DND-41 (cell line): ENCODE results near the gene GANAB.
"Not testable (repeated sequence)": the region's sequence is repeated elsewhere in the genome, so short reads cannot be mapped to it uniquely, and the experiment has no call there.

Source experiments
- ATAC-seq: fragments of 200-7000 bp; cut with Tn5 transposase; 3 replicates; pipeline ENCODE4 v1.9.1; 2021; ENCODE audit warnings: low read depth; ENCODE audit not compliant: insufficient read depth
- DNase-seq: peaks from one replicate; pipeline ENCODE4 v3.0.0-alpha.2; 2020
- H2AFZ ChIP-seq: 2 replicates; pipeline ENCODE4 v1.6.0; 2012; ENCODE audit warnings: low read depth, low read length
- H3K27ac ChIP-seq: 2 replicates; pipeline ENCODE4 v1.5.1; 2012; ENCODE audit warnings: low read length, inconsistent platforms
- H3K27me3 ChIP-seq: fragments of 200-600 bp; sonication (generic); 2 replicates; pipeline ENCODE4 v1.6.0; 2012; ENCODE audit warnings: low read length, mild to moderate bottlenecking, inconsistent platforms; ENCODE audit not compliant: insufficient read depth, poor library complexity
- H3K36me3 ChIP-seq: 2 replicates; pipeline ENCODE4 v1.5.1; 2012; ENCODE audit warnings: low read length, inconsistent platforms; ENCODE audit not compliant: insufficient read depth
- H3K4me1 ChIP-seq: 2 replicates; pipeline ENCODE4 v1.5.1; 2012; ENCODE audit warnings: mild to moderate bottlenecking, low read length; ENCODE audit not compliant: insufficient read depth
- H3K4me2 ChIP-seq: 2 replicates; pipeline ENCODE4 v1.6.0; 2012; ENCODE audit warnings: mild to moderate bottlenecking, moderate library complexity, low read length, inconsistent platforms; ENCODE audit not compliant: insufficient read depth
- H3K4me3 ChIP-seq, 2 experiments: fragments of 200-600 bp in 1 of 2; shearing (Covaris generic) in 1 of 2; 2 replicates each; pipeline ENCODE4 v1.5.1; 2012 to 2016; ENCODE audit warnings: inconsistent platforms in 2 of 2, low read length in 2 of 2, mild to moderate bottlenecking in 2 of 2, low read depth in 1 of 2, moderate library complexity in 1 of 2
- H3K79me2 ChIP-seq: 2 replicates; pipeline ENCODE4 v1.6.0; 2012; ENCODE audit warnings: low read length, inconsistent platforms; ENCODE audit not compliant: insufficient read depth
- H3K9ac ChIP-seq: 2 replicates; pipeline ENCODE4 v1.6.0; 2012; ENCODE audit warnings: low read depth, mild to moderate bottlenecking, inconsistent platforms, low read length, moderate library complexity
- H3K9me3 ChIP-seq: 2 replicates; pipeline ENCODE4 v1.5.1; 2012; ENCODE audit warnings: low read length, moderate library complexity, mild to moderate bottlenecking, inconsistent platforms; ENCODE audit not compliant: insufficient read depth, severe bottlenecking
- H4K20me1 ChIP-seq: 2 replicates; pipeline ENCODE4 v1.6.0; 2012; ENCODE audit warnings: low read length; ENCODE audit not compliant: insufficient read depth
- CTCF ChIP-seq: IDR thresholded peaks from 2 replicates; pipeline ENCODE4 v1.5.1; 2012; ENCODE audit warnings: borderline replicate concordance, low read length, moderate library complexity, mild to moderate bottlenecking; ENCODE audit not compliant: poor library complexity, severe bottlenecking; ENCODE audit errors: extremely low read depth
- EZH2 ChIP-seq: IDR thresholded peaks from 3 replicates; pipeline ENCODE4 v1.6.1; 2012; ENCODE audit warnings: borderline replicate concordance, low read depth, mild to moderate bottlenecking, moderate library complexity, low read length, inconsistent platforms; ENCODE audit not compliant: severe bottlenecking

GANAB gene

GRCh38 chr11:62645946-62646824 is at the start of gene GANAB:
TSS of gene GANAB (minus strand) at chr11:62646613. CDS start at chr11:62646599, 14 bp downstream.
- Histone ChIP-seq H3K4me2 (peak within 1 kb of the TSS; percentile 85), H3K4me1 (peaks cover 36% of the 10 kb centered on the region), H3K9ac (peak within 1 kb of the TSS; percentile 92), H3K36me3 (peaks cover 49% of the 10 kb centered on the region), H3K9me3 (no peaks in the 10 kb centered on the region), H2AFZ (peak within 1 kb of the TSS; percentile 72), H3K27me3 (no peaks in the 10 kb centered on the region), H3K4me3 (peak within 1 kb of the TSS; percentile 37 to 63; a peak in 3 of 4 replicates), H3K27ac (peak within 1 kb of the TSS; percentile 87), H4K20me1 (peaks cover 16% of the 10 kb centered on the region), H3K79me2 (peaks cover 81% of the 10 kb centered on the region)
- TF ChIP-seq CTCF = no peak
- no peak for TF ChIP-seq EZH2
- ATAC-seq (peak; percentile 96), DNase-seq (peak; percentile 99)

GRCh38 chr11:62694455-62695167 is 48.2 kb upstream of the GANAB start:
- TF ChIP-seq CTCF = peak; percentile 88
- TF ChIP-seq EZH2 = no peak
- Histone ChIP-seq H3K79me2 (no peaks in the 10 kb centered on the region), H3K9me3 (no peaks in the 10 kb centered on the region), H4K20me1 (no peaks in the 10 kb centered on the region), H3K36me3 (peaks cover 39% of the 10 kb centered on the region), H3K27me3 (no peaks in the 10 kb centered on the region), H3K27ac (no peak overlapping the region), H3K9ac (no peak overlapping the region), H3K4me2 (no peak overlapping the region), H3K4me3 (no peak overlapping the region), H3K4me1 (no peaks in the 10 kb centered on the region), H2AFZ (no peak overlapping the region)
- DNase-seq (peak; percentile 72), ATAC-seq (peak; percentile 83)

- H3K9me3 ChIP-seq, H2AFZ ChIP-seq, H3K9ac ChIP-seq, H3K27me3 ChIP-seq, H4K20me1 ChIP-seq, H3K4me1 ChIP-seq, ATAC-seq, H3K4me2 ChIP-seq, H3K4me3 ChIP-seq, DNase-seq, H3K27ac ChIP-seq, H3K79me2 ChIP-seq: not testable (repeated sequence)
- H3K36me3 ChIP-seq = peaks cover 39% of the 10 kb centered on the region
Observed at GRCh38 chr11:62693624-62694023, 47.2 kb upstream of the GANAB start.
